ENCODE measurements around the gene AHR.

Gene AHR

DNA sequence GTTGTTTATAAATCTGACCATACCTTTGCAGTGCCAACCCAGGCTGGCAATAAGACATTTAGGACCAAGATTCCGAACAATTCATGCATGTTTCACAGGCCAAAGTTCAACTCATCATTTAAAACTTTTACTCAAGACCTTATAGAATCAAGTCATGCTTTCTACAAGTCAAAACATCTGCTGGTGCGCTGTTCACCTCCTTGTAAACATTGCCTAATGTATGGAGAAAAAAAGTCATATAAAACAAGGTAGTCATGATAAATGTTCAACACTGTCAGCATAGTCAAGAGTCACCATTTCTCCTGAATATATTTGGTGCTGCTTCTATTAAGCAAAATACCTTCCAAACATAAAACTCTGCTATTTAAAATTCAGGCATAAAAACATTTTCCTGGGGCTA, 42.1 kb upstream of the AHR start:
- H3F3A ChIP-seq (ENCODE audit: control insufficient read depth, insufficient read depth) = no peaks in the 10 kb centered on the region
- no peak overlapping the region for H3K27ac ChIP-seq (ENCODE audit: low read depth, low read length)
- H3K9me3 ChIP-seq (ENCODE audit: control insufficient read depth, insufficient read depth, low read length) = no peaks in the 10 kb centered on the region
- no peaks in the 10 kb centered on the region for H3K79me2 ChIP-seq (ENCODE audit: control insufficient read depth, low read length)
- H3K4me3 ChIP-seq (ENCODE audit: low read length) = no peak overlapping the region
- H4K20me1 ChIP-seq (ENCODE audit: control insufficient read depth, insufficient read depth, low read depth, low read length) = no peaks in the 10 kb centered on the region
- H3K27me3 ChIP-seq (ENCODE audit: control insufficient read depth, low read length) = no peaks in the 10 kb centered on the region
- no peaks in the 10 kb centered on the region for H3K36me3 ChIP-seq (ENCODE audit: control insufficient read depth, low read length)
- TF ChIP-seq EZH2phosphoT487 (IDR thresholded peaks at IDR 0.05; ENCODE audit: borderline replicate concordance, low read length) (no peak), CTCF (IDR thresholded peaks at IDR 0.05; ENCODE audit: low read depth, low read length, poor library complexity, severe bottlenecking) (no peak)
- no peak overlapping the region for H3K4me2 ChIP-seq (ENCODE audit: low read length)
- H3K4me1 ChIP-seq (ENCODE audit: control insufficient read depth, low read length) = no peaks in the 10 kb centered on the region
- no peaks in the 10 kb centered on the region for H3K9me2 ChIP-seq (replicated peaks; ENCODE audit: control insufficient read depth, low read length)

DNA sequence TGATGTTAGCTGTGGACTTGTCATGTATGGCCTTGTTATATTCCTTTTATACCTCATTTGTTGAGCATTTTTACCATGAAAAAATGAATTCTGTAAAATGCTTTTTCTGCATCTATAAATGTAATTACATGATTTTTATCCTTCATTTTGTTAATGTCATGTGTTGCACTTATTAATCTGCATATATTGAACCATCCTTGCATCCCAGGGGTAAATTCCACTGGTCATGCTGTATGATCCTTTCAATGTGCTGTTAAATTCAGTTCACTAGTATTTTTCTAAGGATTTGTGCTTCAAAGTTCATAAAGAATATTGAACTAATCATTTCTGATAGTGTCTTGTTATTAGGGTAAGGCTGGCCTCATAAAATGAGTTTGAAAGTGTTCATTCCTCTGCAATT, 31.9 kb upstream of the AHR start:
- H3K4me1 ChIP-seq (ENCODE audit: control insufficient read depth, low read length) = no peaks in the 10 kb centered on the region
- H3K27me3 ChIP-seq (ENCODE audit: control insufficient read depth, low read length) = no peaks in the 10 kb centered on the region
- no peaks in the 10 kb centered on the region for H3K79me2 ChIP-seq (ENCODE audit: control insufficient read depth, low read length)
- peaks cover 27% of the 10 kb centered on the region; the same call in 1 of the 2 replicates for H3K9me3 ChIP-seq (ENCODE audit: control insufficient read depth, insufficient read depth, low read length)
- no peak overlapping the region for H3K4me3 ChIP-seq (ENCODE audit: low read length)
- no peak overlapping the region for H3K4me2 ChIP-seq (ENCODE audit: low read length)
- H3F3A ChIP-seq (ENCODE audit: control insufficient read depth, insufficient read depth) = no peaks in the 10 kb centered on the region
- TF ChIP-seq CTCF (IDR thresholded peaks at IDR 0.05; ENCODE audit: low read depth, low read length, poor library complexity, severe bottlenecking) (no peak), EZH2phosphoT487 (IDR thresholded peaks at IDR 0.05; ENCODE audit: borderline replicate concordance, low read length) (no peak)
- H3K9me2 ChIP-seq (replicated peaks; ENCODE audit: control insufficient read depth, low read length) = no peaks in the 10 kb centered on the region
- no peak overlapping the region for H3K27ac ChIP-seq (ENCODE audit: low read depth, low read length)
- H3K36me3 ChIP-seq (ENCODE audit: control insufficient read depth, low read length) = no peaks in the 10 kb centered on the region
- no peaks in the 10 kb centered on the region for H4K20me1 ChIP-seq (ENCODE audit: control insufficient read depth, insufficient read depth, low read depth, low read length)

DNA sequence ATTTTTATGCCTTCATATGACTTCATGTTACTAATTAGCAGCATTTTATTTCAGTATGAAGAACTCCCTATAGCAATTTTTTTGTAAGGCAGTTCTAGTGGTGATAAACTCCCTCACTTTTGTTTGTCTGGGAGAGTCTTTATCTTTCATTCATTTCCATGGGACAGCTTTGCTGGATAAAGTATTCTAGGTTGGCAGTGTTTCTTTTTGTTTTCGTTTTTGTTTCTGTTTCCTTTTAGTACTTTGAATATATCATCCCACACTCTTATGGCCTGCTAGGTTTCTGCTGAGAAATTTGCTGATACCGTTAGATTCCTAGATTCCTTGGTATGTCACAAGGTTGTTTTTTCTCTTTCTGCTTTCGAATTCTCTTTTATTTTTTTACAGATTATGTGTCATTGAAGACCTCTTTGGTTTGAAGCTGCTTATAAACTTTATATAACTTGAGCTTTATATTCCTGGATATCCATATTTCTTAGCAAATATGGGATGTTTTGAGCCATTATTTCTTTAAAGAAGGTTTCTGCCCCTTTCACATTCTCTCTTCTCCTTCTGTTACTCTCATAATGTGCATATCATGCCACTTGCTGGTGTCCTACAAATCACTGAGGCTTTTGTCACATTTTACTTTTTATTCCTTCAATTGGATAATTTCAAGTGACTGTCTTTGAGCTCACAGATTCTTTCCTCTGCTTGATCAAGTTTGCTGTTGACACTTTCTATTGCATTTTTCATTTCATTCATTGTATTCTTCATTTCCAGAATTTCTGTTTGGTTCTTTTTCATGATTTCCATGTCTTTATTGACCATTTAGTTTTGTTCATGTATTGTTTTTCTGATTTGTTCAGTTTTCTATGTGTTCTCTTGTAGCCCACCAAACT, 28.9 kb upstream of the AHR start:
- Histone ChIP-seq H3K36me3 (ENCODE audit: control insufficient read depth, low read length) (no peaks in the 10 kb centered on the region), H3K4me2 (ENCODE audit: low read length) (no peak overlapping the region), H3K27me3 (ENCODE audit: control insufficient read depth, low read length) (no peaks in the 10 kb centered on the region), H3K27ac (ENCODE audit: low read depth, low read length) (no peak overlapping the region), H3K9me3 (ENCODE audit: control insufficient read depth, insufficient read depth, low read length) (peaks cover 27% of the 10 kb centered on the region; the same call in 1 of the 2 replicates), H3K79me2 (ENCODE audit: control insufficient read depth, low read length) (no peaks in the 10 kb centered on the region), H3K9me2 (replicated peaks; ENCODE audit: control insufficient read depth, low read length) (no peaks in the 10 kb centered on the region), H4K20me1 (ENCODE audit: control insufficient read depth, insufficient read depth, low read depth, low read length) (no peaks in the 10 kb centered on the region), H3K4me3 (ENCODE audit: low read length) (no peak overlapping the region), H3K4me1 (ENCODE audit: control insufficient read depth, low read length) (peaks cover 7% of the 10 kb centered on the region), H3F3A (ENCODE audit: control insufficient read depth, insufficient read depth) (no peaks in the 10 kb centered on the region)
- TF ChIP-seq CTCF (IDR thresholded peaks at IDR 0.05; ENCODE audit: low read depth, low read length, poor library complexity, severe bottlenecking) = no peak
- no peak for TF ChIP-seq EZH2phosphoT487 (IDR thresholded peaks at IDR 0.05; ENCODE audit: borderline replicate concordance, low read length)
